Fibroblast of lung (primary cell): ENCODE measurements around the gene ZNF808.

Experiments
- CTCF ChIP-seq, 2 donors: IDR thresholded peaks in 1 of 2; conservative IDR thresholded peaks in 1 of 2; 1 replicate in 1 of 2; 2 replicates in 1 of 2; pipeline ENCODE4 v1.5.1; 2011 to 2012; ENCODE audit warnings: low read length in 2 of 2, control low read depth in 1 of 2, inconsistent platforms in 1 of 2, low read depth in 1 of 2, mild to moderate bottlenecking in 1 of 2
- EZH2 ChIP-seq: IDR thresholded peaks from 2 replicates; pipeline ENCODE4 v1.5.1; 2012; ENCODE audit warnings: low read length, control low read depth, mild to moderate bottlenecking; ENCODE audit errors: missing control alignments

DNA sequence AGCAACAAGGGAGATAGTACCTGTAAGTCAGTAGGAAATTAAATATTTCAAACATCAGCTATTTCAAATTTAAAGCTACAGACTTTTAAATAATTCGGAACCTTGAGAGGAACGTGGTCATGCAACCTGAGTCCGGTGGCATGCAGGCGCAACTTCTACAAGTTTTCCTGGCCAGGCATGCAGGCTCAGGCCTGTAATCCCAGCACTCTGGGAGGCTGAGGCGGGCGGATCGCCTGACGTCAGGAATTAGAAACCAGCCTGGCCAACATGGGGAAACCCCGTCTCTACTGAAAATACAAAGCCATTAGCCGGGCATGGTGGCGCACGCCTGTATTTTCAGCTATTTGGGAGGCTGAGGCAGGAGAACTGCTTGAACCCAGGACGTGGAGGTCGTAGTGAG lies 40.5 kb downstream of the ZNF808 start:
- TF ChIP-seq CTCF (conservative IDR thresholded peaks at IDR 0.05 in 1 of 2, IDR thresholded peaks at IDR 0.05 in 1 of 2; ENCODE audit: low read depth in 1 of 2, low read length in 2 of 2) (no peak), EZH2 (no peak)
